Neural cell (in vitro differentiated cells): ENCODE results near the gene TNS3. TPM values are rescaled to one million over a fixed set of nuclear protein-coding genes. Genes with fewer than 3 reads are reported as not detected.
"Not testable (repeated sequence)": the region's sequence is repeated elsewhere in the genome, so short reads cannot be mapped to it uniquely, and the experiment has no call there.

Experiments used
- H2AFZ ChIP-seq: fragments of 200-600, 300-800 bp; sonication (generic), shearing (Covaris generic); 2 replicates; pipeline ENCODE4 v1.6.0; 2014; ENCODE audit warnings: low read depth, mild to moderate bottlenecking, antibody characterized with exemption, low read length, moderate library complexity
- H3F3A ChIP-seq: fragments of 200-600 bp; shearing (Covaris generic); 2 replicates; pipeline ENCODE4 v1.6.1; 2016; ENCODE audit warnings: mild to moderate bottlenecking, moderate library complexity, mixed read lengths, antibody characterized with exemption, low read length; ENCODE audit not compliant: insufficient read depth, poor library complexity, severe bottlenecking
- H3K27ac ChIP-seq: fragments of 200-600, 300-800 bp; sonication (generic), shearing (Covaris generic); 2 replicates; pipeline ENCODE4 v1.5.1; 2014; ENCODE audit warnings: mild to moderate bottlenecking, low read length, moderate library complexity
- H3K27me3 ChIP-seq: fragments of 300-800, 200-600 bp; sonication (generic), shearing (Covaris generic); 2 replicates; pipeline ENCODE4 v1.6.0; 2014; ENCODE audit warnings: mild to moderate bottlenecking, low read depth, low read length, moderate library complexity; ENCODE audit not compliant: insufficient read depth
- H3K36me3 ChIP-seq: fragments of 300-800, 200-600 bp; sonication (generic), shearing (Covaris generic); 2 replicates; pipeline ENCODE4 v1.5.1; 2014; ENCODE audit warnings: mild to moderate bottlenecking, antibody characterized with exemption, low read length, moderate library complexity; ENCODE audit not compliant: insufficient read depth
- H3K4me2 ChIP-seq: fragments of 300-800, 200-600 bp; sonication (generic), shearing (Covaris generic); 2 replicates; pipeline ENCODE4 v1.6.0; 2014; ENCODE audit warnings: mild to moderate bottlenecking, low read length
- H3K4me3 ChIP-seq: fragments of 300-800, 200-600 bp; sonication (generic), shearing (Covaris generic); 2 replicates; pipeline ENCODE4 v1.5.1; 2014; ENCODE audit warnings: mild to moderate bottlenecking, low read length, moderate library complexity
- H3K79me2 ChIP-seq: fragments of 200-600 bp; shearing (Covaris generic); replicated peaks from 2 replicates; pipeline ENCODE4 v1.6.0; 2014; ENCODE audit warnings: mild to moderate bottlenecking, low read length, moderate library complexity; ENCODE audit not compliant: insufficient read depth
- H3K9ac ChIP-seq: fragments of 300-800, 200-600 bp; sonication (generic), shearing (Covaris generic); 2 replicates; pipeline ENCODE4 v1.6.1; 2016; ENCODE audit warnings: mild to moderate bottlenecking, low read length, mixed read lengths
- H3K9me2 ChIP-seq: fragments of 200-600 bp; shearing (Covaris generic); 2 replicates; pipeline ENCODE4 v1.6.1; 2016; ENCODE audit warnings: mild to moderate bottlenecking, low read length, mixed read lengths; ENCODE audit not compliant: insufficient read depth
- H3K9me3 ChIP-seq: fragments of 200-600, 300-800 bp; sonication (generic), shearing (Covaris generic); 2 replicates; pipeline ENCODE4 v1.6.1; 2016; ENCODE audit warnings: mild to moderate bottlenecking, mixed run types, low read length, moderate library complexity, mixed read lengths
- H4K20me1 ChIP-seq: fragments of 200-600 bp; shearing (Covaris generic); 2 replicates; pipeline ENCODE4 v1.6.1; 2016; ENCODE audit warnings: mild to moderate bottlenecking, mixed run types; ENCODE audit not compliant: insufficient read depth
- EP300 ChIP-seq: fragments of 450-650 bp; conservative IDR thresholded peaks from 2 replicates; pipeline ENCODE4 v1.6.1; 2014; ENCODE audit warnings: antibody characterized with exemption, mild to moderate bottlenecking, moderate library complexity; ENCODE audit not compliant: poor library complexity, severe bottlenecking
- EZH2 ChIP-seq: fragments of 200-600, 300-800 bp; shearing (Covaris generic), sonication (generic); IDR thresholded peaks from 2 replicates; pipeline ENCODE4 v1.6.1; 2014; ENCODE audit warnings: antibody characterized with exemption, low read length, borderline replicate concordance, mild to moderate bottlenecking; ENCODE audit not compliant: insufficient read depth, poor library complexity, severe bottlenecking
- MXI1 ChIP-seq: fragments of 450-650 bp; conservative IDR thresholded peaks from 2 replicates; pipeline ENCODE4 v1.6.1; 2014; ENCODE audit warnings: antibody characterized with exemption, mild to moderate bottlenecking; ENCODE audit not compliant: poor library complexity, severe bottlenecking
- POLR2AphosphoS5 ChIP-seq: IDR thresholded peaks from 2 replicates; pipeline ENCODE4 v1.6.1; 2012
- RAD21 ChIP-seq: fragments of 450-650 bp; conservative IDR thresholded peaks from 2 replicates; pipeline ENCODE4 v1.6.1; 2014; ENCODE audit warnings: antibody characterized with exemption, mild to moderate bottlenecking, moderate library complexity
- SMC3 ChIP-seq: fragments of 450-650 bp; conservative IDR thresholded peaks from 2 replicates; pipeline ENCODE4 v1.6.1; 2014; ENCODE audit warnings: antibody characterized with exemption, mild to moderate bottlenecking, moderate library complexity; ENCODE audit not compliant: poor library complexity
- TAF1 ChIP-seq: IDR thresholded peaks from 2 replicates; pipeline ENCODE4 v1.6.1; 2012; ENCODE audit warnings: low read depth
- polyA plus RNA-seq: library from polyadenylated mRNA; depleted of rRNA; stranded (reverse); fragments of >200 nt; gene quantifications from 2 replicates; pipeline ENCODE4 v1.2.3, GENCODE V29; 2014
- TF ChIP-seq, protein P1 (sequence below): fragments of 450-650 bp; IDR thresholded peaks from 2 replicates; pipeline ENCODE4 v1.5.1; 2014; ENCODE audit warnings: antibody characterized with exemption, mild to moderate bottlenecking, moderate library complexity; ENCODE audit not compliant: poor library complexity, severe bottlenecking
- TF ChIP-seq, protein P2 (sequence below): IDR thresholded peaks from 2 replicates; pipeline ENCODE4 v1.6.1; 2012; ENCODE audit warnings: borderline replicate concordance

TNS3 gene
- polyA plus RNA-seq, 1 donor from 2014 or later, result 0.58 TPM

DNA sequence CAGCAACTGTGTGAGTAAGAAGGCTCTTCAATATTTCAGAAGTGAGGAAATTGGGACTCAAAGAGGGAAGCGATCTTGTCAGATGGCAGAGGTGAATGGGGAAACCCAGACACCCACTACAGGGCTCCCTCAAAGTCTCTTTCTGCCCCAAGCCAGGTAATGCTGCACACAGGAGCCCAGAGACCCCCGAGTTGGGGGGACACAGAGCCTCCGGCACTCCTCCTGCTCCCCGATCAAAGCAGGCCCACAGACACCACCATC, 139.4 kb downstream of the TNS3 start:
- Histone ChIP-seq H3K79me2 (no peaks in the 10 kb centered on the region), H3K27me3 (no peaks in the 10 kb centered on the region), H3K9ac (no peak overlapping the region), H3K9me3 (no peaks in the 10 kb centered on the region), H3K4me2 (no peak overlapping the region), H2AFZ (no peak overlapping the region), H3K36me3 (no peaks in the 10 kb centered on the region), H3K27ac (no peak overlapping the region), H3F3A (no peaks in the 10 kb centered on the region), H3K4me3 (no peak overlapping the region), H3K9me2 (no peaks in the 10 kb centered on the region), H4K20me1 (no peaks in the 10 kb centered on the region)
- TF ChIP-seq RAD21 (no peak), SMC3 (no peak), MXI1 (no peak), EZH2 (no peak), TAF1 (no peak), POLR2AphosphoS5 (no peak), EP300 (no peak)
- TF ChIP-seq, protein P1, sequence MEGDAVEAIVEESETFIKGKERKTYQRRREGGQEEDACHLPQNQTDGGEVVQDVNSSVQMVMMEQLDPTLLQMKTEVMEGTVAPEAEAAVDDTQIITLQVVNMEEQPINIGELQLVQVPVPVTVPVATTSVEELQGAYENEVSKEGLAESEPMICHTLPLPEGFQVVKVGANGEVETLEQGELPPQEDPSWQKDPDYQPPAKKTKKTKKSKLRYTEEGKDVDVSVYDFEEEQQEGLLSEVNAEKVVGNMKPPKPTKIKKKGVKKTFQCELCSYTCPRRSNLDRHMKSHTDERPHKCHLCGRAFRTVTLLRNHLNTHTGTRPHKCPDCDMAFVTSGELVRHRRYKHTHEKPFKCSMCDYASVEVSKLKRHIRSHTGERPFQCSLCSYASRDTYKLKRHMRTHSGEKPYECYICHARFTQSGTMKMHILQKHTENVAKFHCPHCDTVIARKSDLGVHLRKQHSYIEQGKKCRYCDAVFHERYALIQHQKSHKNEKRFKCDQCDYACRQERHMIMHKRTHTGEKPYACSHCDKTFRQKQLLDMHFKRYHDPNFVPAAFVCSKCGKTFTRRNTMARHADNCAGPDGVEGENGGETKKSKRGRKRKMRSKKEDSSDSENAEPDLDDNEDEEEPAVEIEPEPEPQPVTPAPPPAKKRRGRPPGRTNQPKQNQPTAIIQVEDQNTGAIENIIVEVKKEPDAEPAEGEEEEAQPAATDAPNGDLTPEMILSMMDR, result no peak
- TF ChIP-seq, protein P2, sequence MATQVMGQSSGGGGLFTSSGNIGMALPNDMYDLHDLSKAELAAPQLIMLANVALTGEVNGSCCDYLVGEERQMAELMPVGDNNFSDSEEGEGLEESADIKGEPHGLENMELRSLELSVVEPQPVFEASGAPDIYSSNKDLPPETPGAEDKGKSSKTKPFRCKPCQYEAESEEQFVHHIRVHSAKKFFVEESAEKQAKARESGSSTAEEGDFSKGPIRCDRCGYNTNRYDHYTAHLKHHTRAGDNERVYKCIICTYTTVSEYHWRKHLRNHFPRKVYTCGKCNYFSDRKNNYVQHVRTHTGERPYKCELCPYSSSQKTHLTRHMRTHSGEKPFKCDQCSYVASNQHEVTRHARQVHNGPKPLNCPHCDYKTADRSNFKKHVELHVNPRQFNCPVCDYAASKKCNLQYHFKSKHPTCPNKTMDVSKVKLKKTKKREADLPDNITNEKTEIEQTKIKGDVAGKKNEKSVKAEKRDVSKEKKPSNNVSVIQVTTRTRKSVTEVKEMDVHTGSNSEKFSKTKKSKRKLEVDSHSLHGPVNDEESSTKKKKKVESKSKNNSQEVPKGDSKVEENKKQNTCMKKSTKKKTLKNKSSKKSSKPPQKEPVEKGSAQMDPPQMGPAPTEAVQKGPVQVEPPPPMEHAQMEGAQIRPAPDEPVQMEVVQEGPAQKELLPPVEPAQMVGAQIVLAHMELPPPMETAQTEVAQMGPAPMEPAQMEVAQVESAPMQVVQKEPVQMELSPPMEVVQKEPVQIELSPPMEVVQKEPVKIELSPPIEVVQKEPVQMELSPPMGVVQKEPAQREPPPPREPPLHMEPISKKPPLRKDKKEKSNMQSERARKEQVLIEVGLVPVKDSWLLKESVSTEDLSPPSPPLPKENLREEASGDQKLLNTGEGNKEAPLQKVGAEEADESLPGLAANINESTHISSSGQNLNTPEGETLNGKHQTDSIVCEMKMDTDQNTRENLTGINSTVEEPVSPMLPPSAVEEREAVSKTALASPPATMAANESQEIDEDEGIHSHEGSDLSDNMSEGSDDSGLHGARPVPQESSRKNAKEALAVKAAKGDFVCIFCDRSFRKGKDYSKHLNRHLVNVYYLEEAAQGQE, result no peak

DNA sequence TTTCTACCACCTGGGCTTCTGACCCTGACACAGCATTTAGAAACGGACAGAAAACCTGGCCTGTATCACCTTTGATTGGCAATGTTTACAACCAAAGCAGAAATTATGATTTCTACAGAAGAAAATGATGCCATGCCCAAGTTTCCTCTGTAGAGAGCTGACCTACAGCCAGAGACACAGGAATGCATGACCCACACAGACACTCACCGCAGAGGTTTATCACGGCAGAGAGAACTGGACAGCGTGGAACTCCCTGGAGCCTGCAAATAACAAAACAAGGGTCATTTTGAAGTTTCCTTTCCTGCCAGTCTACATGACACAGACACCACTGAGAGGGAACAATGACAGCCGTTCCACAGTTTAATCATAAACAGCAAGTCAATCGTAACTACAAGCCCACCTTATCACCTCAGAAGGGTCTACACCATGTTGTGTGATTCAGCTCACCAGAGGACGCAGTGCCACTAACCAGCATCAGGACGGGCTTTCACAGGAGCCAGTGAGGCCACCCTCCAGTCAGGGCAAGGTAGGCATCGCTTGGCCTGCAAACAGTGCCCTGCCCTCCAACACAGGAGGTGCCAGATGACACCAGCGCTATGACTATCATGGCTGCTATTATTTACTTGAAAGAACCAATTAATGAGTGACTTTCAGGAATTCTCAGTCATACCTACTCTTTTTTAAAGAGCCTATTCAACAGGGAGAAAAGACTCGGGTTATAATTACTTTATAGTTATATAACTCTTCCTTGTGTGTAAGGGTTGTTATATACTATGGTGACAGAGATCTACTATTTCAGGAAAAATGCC, 139.9 kb downstream of the TNS3 start:
- no peak overlapping the region for H2AFZ ChIP-seq
- no peak for TF ChIP-seq EP300
- TF ChIP-seq RAD21, result no peak
- TF ChIP-seq MXI1, result no peak
- TF ChIP-seq POLR2AphosphoS5, result no peak
- no peaks in the 10 kb centered on the region for H3F3A ChIP-seq
- no peaks in the 10 kb centered on the region for H3K36me3 ChIP-seq
- H3K27ac ChIP-seq, result no peak overlapping the region
- H3K9me2 ChIP-seq, result no peaks in the 10 kb centered on the region
- H3K79me2 ChIP-seq, result no peaks in the 10 kb centered on the region
- H3K9me3 ChIP-seq, result no peaks in the 10 kb centered on the region
- H3K9ac ChIP-seq, result no peak overlapping the region
- no peak overlapping the region for H3K4me2 ChIP-seq
- H4K20me1 ChIP-seq, result no peaks in the 10 kb centered on the region
- no peaks in the 10 kb centered on the region for H3K27me3 ChIP-seq
- H3K4me3 ChIP-seq, result no peak overlapping the region

DNA sequence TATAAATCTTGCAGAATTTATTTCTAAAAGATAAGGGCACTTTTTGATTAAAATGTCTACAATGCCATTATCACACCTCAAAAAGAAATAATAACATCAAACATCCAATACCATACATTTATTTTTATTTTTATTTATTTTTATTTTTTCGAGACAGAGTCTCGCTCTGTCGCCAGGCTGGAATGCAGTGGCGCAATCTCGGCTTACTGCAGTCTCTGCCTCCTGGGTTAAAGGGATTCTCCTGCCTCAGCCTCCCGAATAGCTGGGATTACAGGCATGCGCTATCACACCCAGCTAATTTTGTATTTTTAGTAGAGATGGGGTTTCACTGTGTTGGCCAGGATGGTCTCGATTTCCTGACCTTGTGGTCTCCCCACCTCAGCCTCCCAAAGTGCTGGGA, 140.9 kb downstream of the TNS3 start:
- not testable (repeated sequence) for H2AFZ ChIP-seq, H3F3A ChIP-seq, H3K4me3 ChIP-seq, H3K9ac ChIP-seq, H3K79me2 ChIP-seq, H3K4me2 ChIP-seq, H3K9me2 ChIP-seq, H3K27me3 ChIP-seq, H3K9me3 ChIP-seq, H3K27ac ChIP-seq, H3K36me3 ChIP-seq, H4K20me1 ChIP-seq
